GM23338 (cell line): Measurements from ENCODE around the gene COBL. TPM values are rescaled to one million over a fixed set of nuclear protein-coding genes. Genes with fewer than 3 reads are reported as not detected.

Source experiments
- ATAC-seq: fragments of 200-7000 bp; cut with Tn5 transposase; 3 replicates; pipeline ENCODE4 v1.9.1; 2020
- DNase-seq: peaks from one replicate; pipeline ENCODE4 v3.0.0-alpha.2; 2015; ENCODE audit warnings: low spot score
- H2AFZ ChIP-seq: fragments of 200-600 bp; sonication (generic); 2 replicates; pipeline ENCODE4 v1.8.0; 2016; ENCODE audit warnings: antibody characterized with exemption, mild to moderate bottlenecking, moderate library complexity
- H3F3A ChIP-seq: fragments of 200-600 bp; sonication (generic); replicated peaks from 2 replicates; pipeline ENCODE4 v1.8.0; 2017; ENCODE audit warnings: antibody characterized with exemption, mixed run types, low read depth
- H3K27ac ChIP-seq: fragments of 200-600 bp; sonication (generic); 2 replicates; pipeline ENCODE4 v1.6.1; 2016; ENCODE audit warnings: low read depth
- H3K27me3 ChIP-seq: fragments of 200-600 bp; sonication (generic); 2 replicates; pipeline ENCODE4 v1.8.0; 2016; ENCODE audit warnings: mild to moderate bottlenecking, mixed run types, moderate library complexity; ENCODE audit not compliant: insufficient read depth
- H3K36me3 ChIP-seq: fragments of 200-600 bp; sonication (generic); 2 replicates; pipeline ENCODE4 v1.8.0; 2016; ENCODE audit warnings: mild to moderate bottlenecking; ENCODE audit not compliant: insufficient read depth
- H3K4me1 ChIP-seq: fragments of 200-600 bp; sonication (generic); 2 replicates; pipeline ENCODE4 v1.8.0; 2016; ENCODE audit warnings: mild to moderate bottlenecking, moderate library complexity; ENCODE audit not compliant: insufficient read depth
- H3K4me2 ChIP-seq: fragments of 200-600 bp; sonication (generic); 2 replicates; pipeline ENCODE4 v1.7.1; 2017; ENCODE audit warnings: mixed run types
- H3K4me3 ChIP-seq: fragments of 200-600 bp; sonication (generic); 2 replicates; pipeline ENCODE4 v1.6.1; 2016; ENCODE audit warnings: mixed run types
- H3K79me2 ChIP-seq: fragments of 200-600 bp; sonication (generic); replicated peaks from 2 replicates; pipeline ENCODE4 v1.8.0; 2017; ENCODE audit warnings: mild to moderate bottlenecking; ENCODE audit not compliant: insufficient read depth
- H3K9me2 ChIP-seq: fragments of 200-600 bp; sonication (generic); 2 replicates; pipeline ENCODE4 v1.8.0; 2017; ENCODE audit not compliant: insufficient read depth
- H4K20me1 ChIP-seq: fragments of 200-600 bp; sonication (generic); replicated peaks from 2 replicates; pipeline ENCODE4 v1.8.0; 2017; ENCODE audit warnings: mild to moderate bottlenecking; ENCODE audit not compliant: insufficient read depth
- H3K27ac Mint-ChIP-seq: 2 replicates; pipeline ENCODE4 v1.8.0; 2020; ENCODE audit warnings: inconsistent platforms, mild to moderate bottlenecking, moderate library complexity, mixed read lengths
- H3K27me3 Mint-ChIP-seq: 3 replicates; pipeline ENCODE4 v1.8.0; 2022; ENCODE audit warnings: low read depth, mild to moderate bottlenecking, moderate library complexity, mixed read lengths, inconsistent platforms; ENCODE audit not compliant: insufficient read depth, poor library complexity
- H3K36me3 Mint-ChIP-seq: 3 replicates; pipeline ENCODE4 v1.8.0; 2021; ENCODE audit warnings: low read depth, mild to moderate bottlenecking, inconsistent platforms, moderate library complexity, mixed read lengths
- H3K4me1 Mint-ChIP-seq: 3 replicates; pipeline ENCODE4 v1.8.0; 2020; ENCODE audit warnings: mild to moderate bottlenecking, inconsistent platforms, mixed read lengths
- H3K4me3 Mint-ChIP-seq: 3 replicates; pipeline ENCODE4 v1.8.0; 2021; ENCODE audit warnings: moderate library complexity, mild to moderate bottlenecking, inconsistent platforms, mixed read lengths
- H3K9me3 Mint-ChIP-seq: 3 replicates; pipeline ENCODE4 v1.8.0; 2020; ENCODE audit warnings: moderate library complexity, mild to moderate bottlenecking, inconsistent platforms, mixed read lengths
- CREB1 ChIP-seq: fragments of 250-450 bp; sonication (Bioruptor Pico); IDR thresholded peaks from 2 replicates; pipeline ENCODE4 v1.5.0; 2020; ENCODE audit warnings: low read depth, mild to moderate bottlenecking, moderate library complexity
- ETS1 ChIP-seq: IDR thresholded peaks from 2 replicates; pipeline ENCODE4 v1.6.1; 2016; ENCODE audit warnings: antibody characterized with exemption
- EZH2 ChIP-seq: fragments of 200-600 bp; sonication (generic); IDR thresholded peaks from one replicate; pipeline ENCODE4 v1.8.0; 2017; ENCODE audit warnings: antibody characterized with exemption, mild to moderate bottlenecking, low read depth; ENCODE audit not compliant: unreplicated experiment
- EZH2phosphoT487 ChIP-seq: fragments of 200-600 bp; sonication (generic); IDR thresholded peaks from one replicate; pipeline ENCODE4 v1.8.1; 2018; ENCODE audit warnings: antibody characterized with exemption; ENCODE audit not compliant: unreplicated experiment
- JUNB ChIP-seq: IDR thresholded peaks from one replicate; pipeline ENCODE4 v1.6.1; 2016; ENCODE audit warnings: antibody characterized with exemption; ENCODE audit not compliant: unreplicated experiment
- NANOG ChIP-seq: IDR thresholded peaks from 2 replicates; pipeline ENCODE4 v1.6.1; 2016; ENCODE audit warnings: antibody characterized with exemption, borderline replicate concordance
- POLR2AphosphoS5 ChIP-seq: IDR thresholded peaks from 2 replicates; pipeline ENCODE4 v1.6.1; 2016; ENCODE audit warnings: antibody characterized with exemption, low read depth
- STAT1 ChIP-seq: IDR thresholded peaks from one replicate; pipeline ENCODE4 v1.6.1; 2016; ENCODE audit warnings: antibody characterized with exemption; ENCODE audit not compliant: unreplicated experiment
- ZNF114 ChIP-seq: fragments of 250-450 bp; sonication (Bioruptor Pico); IDR thresholded peaks from 2 replicates; pipeline ENCODE4 v1.5.0; 2020; ENCODE audit warnings: mild to moderate bottlenecking, moderate library complexity
- ZNF331 ChIP-seq: fragments of 250-450 bp; sonication (Bioruptor Pico); IDR thresholded peaks from 2 replicates; pipeline ENCODE4 v1.5.0; 2020; ENCODE audit warnings: low read depth, mild to moderate bottlenecking, moderate library complexity
- polyA plus RNA-seq: library from polyadenylated mRNA; unstranded; fragments of >200 nt; fragmentation: Nextera tagmentation; extraction: Ambion mirVana; gene quantifications from 2 replicates; pipeline ENCODE4 v1.2.1, GENCODE V29; 2016
- total RNA-seq: library from RNA; depleted of rRNA; stranded (reverse); fragments of >200 nt; shearing (Covaris generic); gene quantifications from 2 replicates; pipeline ENCODE4 v1.2.3, GENCODE V29; 2014
- TF ChIP-seq, protein P1 (sequence below), 2 experiments: fragments of 200-600 bp in 1 of 2; sonication (generic) in 1 of 2; conservative IDR thresholded peaks; 2 replicates each; pipeline versions ENCODE4 v1.5.1 to v1.6.1; 2016 to 2017; ENCODE audit warnings: antibody characterized with exemption in 2 of 2, low read depth in 2 of 2, mild to moderate bottlenecking in 2 of 2, moderate library complexity in 1 of 2
- TF ChIP-seq, protein P2 (sequence below): IDR thresholded peaks from one replicate; pipeline ENCODE4 v1.6.1; 2018; ENCODE audit warnings: antibody characterized with exemption; ENCODE audit not compliant: unreplicated experiment
- TF ChIP-seq, protein P3 (sequence below): fragments of 250-450 bp; sonication (Bioruptor Pico); IDR thresholded peaks from 2 replicates; pipeline ENCODE4 v1.5.0; 2020; ENCODE audit warnings: mild to moderate bottlenecking, moderate library complexity

Gene COBL
- total and polyA plus RNA-seq, 2 experiments from 2014 or later = 18.3 to 51.9 TPM

GRCh38 chr7:51270965-51271364 lies 45.6 kb downstream of the COBL start:
- Mint-ChIP-seq H3K4me3 (no peak overlapping the region), H3K4me1 (peaks cover 37% of the 10 kb centered on the region), H3K27me3 (peaks cover 5% of the 10 kb centered on the region), H3K36me3 (no peaks in the 10 kb centered on the region), H3K27ac (peak overlapping the region; percentile 43), H3K9me3 (no peaks in the 10 kb centered on the region)
- Histone ChIP-seq H3K4me1 (peaks cover 21% of the 10 kb centered on the region), H3F3A (no peaks in the 10 kb centered on the region; the same call in 1 of the 2 replicates), H4K20me1 (peaks cover 22% of the 10 kb centered on the region), H3K4me3 (no peak overlapping the region), H3K36me3 (no peaks in the 10 kb centered on the region), H2AFZ (no peak overlapping the region), H3K27ac (no peak overlapping the region), H3K9me2 (no peaks in the 10 kb centered on the region), H3K4me2 (no peak overlapping the region), H3K27me3 (no peaks in the 10 kb centered on the region), H3K79me2 (peaks cover 93% of the 10 kb centered on the region)
- TF ChIP-seq EZH2phosphoT487 (no peak), STAT1 (no peak), CREB1 (CRISPR knock-in tag) (no peak), JUNB (no peak), ETS1 (no peak), EZH2 (no peak), POLR2AphosphoS5 (no peak), NANOG (no peak), ZNF331 (CRISPR knock-in tag) (no peak), ZNF114 (CRISPR knock-in tag) (no peak)
- TF ChIP-seq, protein P1, sequence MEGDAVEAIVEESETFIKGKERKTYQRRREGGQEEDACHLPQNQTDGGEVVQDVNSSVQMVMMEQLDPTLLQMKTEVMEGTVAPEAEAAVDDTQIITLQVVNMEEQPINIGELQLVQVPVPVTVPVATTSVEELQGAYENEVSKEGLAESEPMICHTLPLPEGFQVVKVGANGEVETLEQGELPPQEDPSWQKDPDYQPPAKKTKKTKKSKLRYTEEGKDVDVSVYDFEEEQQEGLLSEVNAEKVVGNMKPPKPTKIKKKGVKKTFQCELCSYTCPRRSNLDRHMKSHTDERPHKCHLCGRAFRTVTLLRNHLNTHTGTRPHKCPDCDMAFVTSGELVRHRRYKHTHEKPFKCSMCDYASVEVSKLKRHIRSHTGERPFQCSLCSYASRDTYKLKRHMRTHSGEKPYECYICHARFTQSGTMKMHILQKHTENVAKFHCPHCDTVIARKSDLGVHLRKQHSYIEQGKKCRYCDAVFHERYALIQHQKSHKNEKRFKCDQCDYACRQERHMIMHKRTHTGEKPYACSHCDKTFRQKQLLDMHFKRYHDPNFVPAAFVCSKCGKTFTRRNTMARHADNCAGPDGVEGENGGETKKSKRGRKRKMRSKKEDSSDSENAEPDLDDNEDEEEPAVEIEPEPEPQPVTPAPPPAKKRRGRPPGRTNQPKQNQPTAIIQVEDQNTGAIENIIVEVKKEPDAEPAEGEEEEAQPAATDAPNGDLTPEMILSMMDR (conservative IDR thresholded peaks at IDR 0.05; ENCODE audit: low read depth in 2 of 2) = no peak
- TF ChIP-seq, protein P2, sequence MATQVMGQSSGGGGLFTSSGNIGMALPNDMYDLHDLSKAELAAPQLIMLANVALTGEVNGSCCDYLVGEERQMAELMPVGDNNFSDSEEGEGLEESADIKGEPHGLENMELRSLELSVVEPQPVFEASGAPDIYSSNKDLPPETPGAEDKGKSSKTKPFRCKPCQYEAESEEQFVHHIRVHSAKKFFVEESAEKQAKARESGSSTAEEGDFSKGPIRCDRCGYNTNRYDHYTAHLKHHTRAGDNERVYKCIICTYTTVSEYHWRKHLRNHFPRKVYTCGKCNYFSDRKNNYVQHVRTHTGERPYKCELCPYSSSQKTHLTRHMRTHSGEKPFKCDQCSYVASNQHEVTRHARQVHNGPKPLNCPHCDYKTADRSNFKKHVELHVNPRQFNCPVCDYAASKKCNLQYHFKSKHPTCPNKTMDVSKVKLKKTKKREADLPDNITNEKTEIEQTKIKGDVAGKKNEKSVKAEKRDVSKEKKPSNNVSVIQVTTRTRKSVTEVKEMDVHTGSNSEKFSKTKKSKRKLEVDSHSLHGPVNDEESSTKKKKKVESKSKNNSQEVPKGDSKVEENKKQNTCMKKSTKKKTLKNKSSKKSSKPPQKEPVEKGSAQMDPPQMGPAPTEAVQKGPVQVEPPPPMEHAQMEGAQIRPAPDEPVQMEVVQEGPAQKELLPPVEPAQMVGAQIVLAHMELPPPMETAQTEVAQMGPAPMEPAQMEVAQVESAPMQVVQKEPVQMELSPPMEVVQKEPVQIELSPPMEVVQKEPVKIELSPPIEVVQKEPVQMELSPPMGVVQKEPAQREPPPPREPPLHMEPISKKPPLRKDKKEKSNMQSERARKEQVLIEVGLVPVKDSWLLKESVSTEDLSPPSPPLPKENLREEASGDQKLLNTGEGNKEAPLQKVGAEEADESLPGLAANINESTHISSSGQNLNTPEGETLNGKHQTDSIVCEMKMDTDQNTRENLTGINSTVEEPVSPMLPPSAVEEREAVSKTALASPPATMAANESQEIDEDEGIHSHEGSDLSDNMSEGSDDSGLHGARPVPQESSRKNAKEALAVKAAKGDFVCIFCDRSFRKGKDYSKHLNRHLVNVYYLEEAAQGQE = no peak
- TF ChIP-seq, protein P3, sequence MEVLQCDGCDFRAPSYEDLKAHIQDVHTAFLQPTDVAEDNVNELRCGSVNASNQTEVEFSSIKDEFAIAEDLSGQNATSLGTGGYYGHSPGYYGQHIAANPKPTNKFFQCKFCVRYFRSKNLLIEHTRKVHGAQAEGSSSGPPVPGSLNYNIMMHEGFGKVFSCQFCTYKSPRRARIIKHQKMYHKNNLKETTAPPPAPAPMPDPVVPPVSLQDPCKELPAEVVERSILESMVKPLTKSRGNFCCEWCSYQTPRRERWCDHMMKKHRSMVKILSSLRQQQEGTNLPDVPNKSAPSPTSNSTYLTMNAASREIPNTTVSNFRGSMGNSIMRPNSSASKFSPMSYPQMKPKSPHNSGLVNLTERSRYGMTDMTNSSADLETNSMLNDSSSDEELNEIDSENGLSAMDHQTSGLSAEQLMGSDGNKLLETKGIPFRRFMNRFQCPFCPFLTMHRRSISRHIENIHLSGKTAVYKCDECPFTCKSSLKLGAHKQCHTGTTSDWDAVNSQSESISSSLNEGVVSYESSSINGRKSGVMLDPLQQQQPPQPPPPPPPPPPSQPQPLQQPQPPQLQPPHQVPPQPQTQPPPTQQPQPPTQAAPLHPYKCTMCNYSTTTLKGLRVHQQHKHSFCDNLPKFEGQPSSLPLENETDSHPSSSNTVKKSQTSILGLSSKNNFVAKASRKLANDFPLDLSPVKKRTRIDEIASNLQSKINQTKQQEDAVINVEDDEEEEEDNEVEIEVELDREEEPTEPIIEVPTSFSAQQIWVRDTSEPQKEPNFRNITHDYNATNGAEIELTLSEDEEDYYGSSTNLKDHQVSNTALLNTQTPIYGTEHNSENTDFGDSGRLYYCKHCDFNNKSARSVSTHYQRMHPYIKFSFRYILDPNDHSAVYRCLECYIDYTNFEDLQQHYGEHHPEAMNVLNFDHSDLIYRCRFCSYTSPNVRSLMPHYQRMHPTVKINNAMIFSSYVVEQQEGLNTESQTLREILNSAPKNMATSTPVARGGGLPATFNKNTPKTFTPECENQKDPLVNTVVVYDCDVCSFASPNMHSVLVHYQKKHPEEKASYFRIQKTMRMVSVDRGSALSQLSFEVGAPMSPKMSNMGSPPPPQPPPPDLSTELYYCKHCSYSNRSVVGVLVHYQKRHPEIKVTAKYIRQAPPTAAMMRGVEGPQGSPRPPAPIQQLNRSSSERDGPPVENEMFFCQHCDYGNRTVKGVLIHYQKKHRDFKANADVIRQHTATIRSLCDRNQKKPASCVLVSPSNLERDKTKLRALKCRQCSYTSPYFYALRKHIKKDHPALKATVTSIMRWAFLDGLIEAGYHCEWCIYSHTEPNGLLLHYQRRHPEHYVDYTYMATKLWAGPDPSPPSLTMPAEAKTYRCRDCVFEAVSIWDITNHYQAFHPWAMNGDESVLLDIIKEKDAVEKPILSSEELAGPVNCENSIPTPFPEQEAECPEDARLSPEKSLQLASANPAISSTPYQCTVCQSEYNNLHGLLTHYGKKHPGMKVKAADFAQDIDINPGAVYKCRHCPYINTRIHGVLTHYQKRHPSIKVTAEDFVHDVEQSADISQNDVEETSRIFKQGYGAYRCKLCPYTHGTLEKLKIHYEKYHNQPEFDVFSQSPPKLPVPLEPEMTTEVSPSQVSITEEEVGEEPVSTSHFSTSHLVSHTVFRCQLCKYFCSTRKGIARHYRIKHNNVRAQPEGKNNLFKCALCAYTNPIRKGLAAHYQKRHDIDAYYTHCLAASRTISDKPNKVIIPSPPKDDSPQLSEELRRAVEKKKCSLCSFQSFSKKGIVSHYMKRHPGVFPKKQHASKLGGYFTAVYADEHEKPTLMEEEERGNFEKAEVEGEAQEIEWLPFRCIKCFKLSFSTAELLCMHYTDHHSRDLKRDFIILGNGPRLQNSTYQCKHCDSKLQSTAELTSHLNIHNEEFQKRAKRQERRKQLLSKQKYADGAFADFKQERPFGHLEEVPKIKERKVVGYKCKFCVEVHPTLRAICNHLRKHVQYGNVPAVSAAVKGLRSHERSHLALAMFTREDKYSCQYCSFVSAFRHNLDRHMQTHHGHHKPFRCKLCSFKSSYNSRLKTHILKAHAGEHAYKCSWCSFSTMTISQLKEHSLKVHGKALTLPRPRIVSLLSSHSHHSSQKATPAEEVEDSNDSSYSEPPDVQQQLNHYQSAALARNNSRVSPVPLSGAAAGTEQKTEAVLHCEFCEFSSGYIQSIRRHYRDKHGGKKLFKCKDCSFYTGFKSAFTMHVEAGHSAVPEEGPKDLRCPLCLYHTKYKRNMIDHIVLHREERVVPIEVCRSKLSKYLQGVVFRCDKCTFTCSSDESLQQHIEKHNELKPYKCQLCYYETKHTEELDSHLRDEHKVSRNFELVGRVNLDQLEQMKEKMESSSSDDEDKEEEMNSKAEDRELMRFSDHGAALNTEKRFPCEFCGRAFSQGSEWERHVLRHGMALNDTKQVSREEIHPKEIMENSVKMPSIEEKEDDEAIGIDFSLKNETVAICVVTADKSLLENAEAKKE = no peak
- ATAC-seq (no peak), DNase-seq (no peak)
